T-helper 2 cell treated with Interferon-gamma antibody and Interleukin-4, amounts not matched to agents 100 ng/mL and 5 ng/mL, for 36 hours (primary cell): ENCODE measurements around the gene CAMK2N2. TPM values are rescaled to one million over a fixed set of nuclear protein-coding genes. Genes with fewer than 3 reads are reported as not detected.

Source experiments
- intact Hi-C: fragments of 100-400 bp; cut with micrococcal nuclease; formaldehyde crosslinking; loops from one replicate; pipeline ENCODE4 v1.15.1; 2023
- total RNA-seq: library from RNA; stranded (reverse); gene quantifications from 2 replicates; pipeline ENCODE4 v1.2.3, GENCODE V29; 2022

Gene CAMK2N2
- total RNA-seq, 1 donor from 2014 or later: 0.16 TPM

GRCh38 chr3:184228376-184229137 lies 32.8 kb downstream of the CAMK2N2 start:
- intact Hi-C loops: no loop called here

DNA sequence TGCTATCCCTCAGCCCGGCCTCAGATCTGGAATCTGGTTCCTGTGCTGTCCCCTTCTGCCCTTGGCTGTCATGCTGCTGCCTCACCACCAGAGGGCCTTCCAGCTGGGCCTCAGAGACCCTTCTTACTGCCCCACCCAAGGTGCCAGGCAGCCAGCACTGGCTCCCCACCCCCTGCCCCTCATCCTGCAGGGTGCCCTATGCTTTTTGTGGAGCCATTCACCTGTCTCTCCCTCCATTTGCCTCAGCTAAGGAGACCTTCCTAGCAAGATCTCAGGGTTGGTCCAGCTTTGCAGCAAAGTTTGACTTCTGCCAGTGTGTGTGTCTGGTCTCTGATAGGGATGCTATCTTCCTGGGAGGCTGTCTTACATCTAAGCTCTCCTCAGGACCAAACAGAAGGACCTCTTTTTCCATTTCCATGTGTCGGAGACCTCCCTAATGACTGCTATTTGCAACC lies 33.8 kb downstream of the CAMK2N2 start:
- intact Hi-C loops: loop anchor here (1.0 to 2.0 kb wide), 2 partner anchors 23 to 61 kb away; no protein-coding TSS in a partner anchor

GRCh38 chr3:184223946-184224345 lies 37.4 kb downstream of the CAMK2N2 start:
- intact Hi-C loops: no loop called here

GRCh38 chr3:184222521-184222920 lies 38.8 kb downstream of the CAMK2N2 start:
- intact Hi-C loops: no loop called here

- intact Hi-C loops: no loop called here
These were observed 42.5 kb downstream of the CAMK2N2 start for GRCh38 chr3:184218814-184219213.

DNA sequence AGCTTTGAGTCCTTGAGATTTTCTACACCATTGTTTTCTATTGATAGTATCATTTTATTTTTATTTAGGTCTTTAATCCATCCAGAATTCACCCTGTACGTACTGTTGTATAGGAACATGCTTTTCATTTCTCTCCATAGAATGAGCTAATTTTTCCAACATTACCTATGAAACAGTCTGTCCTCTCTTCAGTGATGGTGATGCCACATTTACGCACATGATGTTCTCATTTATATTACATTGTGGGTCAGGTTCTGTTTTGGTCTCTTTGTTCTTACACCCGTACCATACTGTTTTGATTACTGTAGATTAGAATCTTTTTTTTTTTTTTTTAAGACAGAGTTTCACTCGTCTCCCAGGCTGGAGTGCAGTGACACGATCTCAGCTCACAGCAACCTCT lies 49.6 kb downstream of the CAMK2N2 start:
- intact Hi-C loops: no loop called here

DNA sequence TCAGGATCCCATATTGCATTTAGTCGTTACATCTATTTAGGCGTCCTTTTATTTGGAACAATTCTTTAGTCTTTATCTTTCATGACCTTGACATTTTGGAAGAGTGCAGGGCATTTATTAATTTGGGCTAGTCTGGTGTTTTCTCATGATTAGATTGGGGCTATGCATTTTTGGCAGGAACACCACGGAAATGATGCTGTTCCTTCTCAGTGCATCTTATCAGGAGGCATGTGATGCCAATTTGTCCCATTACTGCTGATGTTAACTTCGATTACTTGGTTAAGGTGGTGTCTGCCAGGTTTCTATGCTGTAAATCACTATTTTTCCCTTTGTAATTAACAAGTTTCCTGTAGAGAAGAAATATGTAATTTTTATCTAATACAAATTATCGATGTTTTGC lies 50.1 kb downstream of the CAMK2N2 start:
- intact Hi-C loops: no loop called here

Other genes starting within 250 kb of the CAMK2N2 start
- gene ABCC5, start 243.7 kb downstream of the CAMK2N2 start, total RNA-seq: 17.7 and 19.1 TPM in 2 replicates
- gene HTR3D, start 229.8 kb downstream of the CAMK2N2 start, total RNA-seq: not detected in 2 replicates
- not detected in 2 replicates for gene HTR3C, start 208.5 kb downstream of the CAMK2N2 start, total RNA-seq
- gene HTR3E, start 164.5 kb downstream of the CAMK2N2 start, total RNA-seq: not detected in 2 replicates
- 57.1 and 65.5 TPM in 2 replicates for gene EIF2B5, start 126.2 kb downstream of the CAMK2N2 start, total RNA-seq
- gene DVL3, start 106.2 kb downstream of the CAMK2N2 start, total RNA-seq: 39.7 and 44.5 TPM in 2 replicates
- 194 and 211 TPM in 2 replicates for gene AP2M1, start 86.7 kb downstream of the CAMK2N2 start, total RNA-seq
- gene ABCF3, start 75.4 kb downstream of the CAMK2N2 start, total RNA-seq: 58.1 and 60.0 TPM in 2 replicates
- gene VWA5B2, start 32.0 kb downstream of the CAMK2N2 start, total RNA-seq: not detected in 2 replicates
- 48.5 and 53.0 TPM in 2 replicates for gene ALG3, start 12.6 kb downstream of the CAMK2N2 start, total RNA-seq
- gene EEF1AKMT4, start 11.9 kb downstream of the CAMK2N2 start, total RNA-seq: 5.0 and 6.4 TPM in 2 replicates
- not detected in 2 replicates for gene ECE2, start 14.5 kb upstream of the CAMK2N2 start, total RNA-seq
- 225 and 230 TPM in 2 replicates for gene PSMD2, start 37.7 kb upstream of the CAMK2N2 start, total RNA-seq
- 397 and 400 TPM in 2 replicates for gene EIF4G1, start 53.1 kb upstream of the CAMK2N2 start, total RNA-seq
- gene FAM131A, start 76.0 kb upstream of the CAMK2N2 start, total RNA-seq: 3.8 and 5.3 TPM in 2 replicates
- gene CLCN2, start 100.1 kb upstream of the CAMK2N2 start, total RNA-seq: 3.7 and 4.0 TPM in 2 replicates
- gene POLR2H, start 100.2 kb upstream of the CAMK2N2 start, total RNA-seq: 89.8 and 91.6 TPM in 2 replicates
- gene THPO, start 116.7 kb upstream of the CAMK2N2 start, total RNA-seq: not detected in 2 replicates
- gene CHRD, start 118.5 kb upstream of the CAMK2N2 start, total RNA-seq: not detected in 2 replicates